Esophagus (tissue), 2 donors: ENCODE measurements around the gene NOL9. TPM values are rescaled to one million over a fixed set of nuclear protein-coding genes. Genes with fewer than 3 reads are reported as not detected.
"Not testable (repeated sequence)": the region's sequence is repeated elsewhere in the genome, so short reads cannot be mapped to it uniquely, and the experiment has no call there.

Experiments
- H3K27ac ChIP-seq, 2 donors: one replicate each; pipeline ENCODE4 v1.5.1; 2013; ENCODE audit warnings: low read depth in 2 of 2, mild to moderate bottlenecking in 2 of 2, inconsistent platforms in 1 of 2, low read length in 1 of 2, moderate library complexity in 1 of 2
- H3K27me3 ChIP-seq, 2 donors: one replicate each; pipeline ENCODE4 v1.6.1; 2013; ENCODE audit warnings: low read length in 2 of 2, control low read depth in 1 of 2, mild to moderate bottlenecking in 1 of 2; ENCODE audit not compliant: insufficient read depth in 2 of 2, control insufficient read depth in 1 of 2
- H3K36me3 ChIP-seq, 2 donors: one replicate each; pipeline ENCODE4 v1.6.1; 2013; ENCODE audit warnings: low read length in 1 of 2; ENCODE audit not compliant: control insufficient read depth in 2 of 2, insufficient read depth in 2 of 2
- H3K4me1 ChIP-seq, 2 donors: one replicate each; pipeline ENCODE4 v1.6.1; 2013; ENCODE audit warnings: low read length in 1 of 2; ENCODE audit not compliant: control insufficient read depth in 2 of 2, insufficient read depth in 2 of 2
- H3K4me3 ChIP-seq, 2 donors: one replicate each; pipeline ENCODE4 v1.5.1; 2013; ENCODE audit warnings: low read length in 2 of 2, mild to moderate bottlenecking in 2 of 2, low read depth in 1 of 2, moderate library complexity in 1 of 2
- H3K9me3 ChIP-seq, 2 donors: one replicate each; pipeline ENCODE4 v1.6.1; 2013; ENCODE audit warnings: mild to moderate bottlenecking in 2 of 2, low read depth in 1 of 2, low read length in 1 of 2, moderate library complexity in 1 of 2; ENCODE audit not compliant: control insufficient read depth in 2 of 2, insufficient read depth in 1 of 2
- WGBS, 2 donors: extraction: QIAGEN DNeasy Blood & Tissue Kit; methylation state at CpG; one replicate each; pipeline ENCODE4 v1.1.7; 2013; 5-methylcytosine and 5-hydroxymethylcytosine counted together
- polyA plus RNA-seq, 2 donors: library from polyadenylated mRNA; stranded (reverse); fragments of 200-250 nt; gene quantifications; one replicate each; pipeline ENCODE4 v1.2.3, GENCODE V29; 2013
- donor health status: healthy with polysubstance abuse.
- donor health status: Bipolar disorder and iron deficiency.

Gene NOL9
- polyA plus RNA-seq, 2 donors: 3.8 to 5.7 TPM

GRCh38 chr1:6496365-6496721, 58.0 kb downstream of the NOL9 start:
- H3K27me3 ChIP-seq: no peaks in the 10 kb centered on the region
- H3K36me3 ChIP-seq: no peaks in the 10 kb centered on the region
- WGBS, 2 donors: 23 to 27% methylated on average over 13 of the region's 13 CpGs
- H3K27ac ChIP-seq: no peak overlapping the region
- H3K4me3 ChIP-seq: peak overlapping the region in 1 of 2 donors; percentile 48
- H3K4me1 ChIP-seq: peaks cover 2 to 6% of the 10 kb centered on the region in 2 donors
- H3K9me3 ChIP-seq: no peaks in the 10 kb centered on the region

- 70 to 79% methylated on average over 14 of the region's 14 CpGs for WGBS, 2 donors
- peaks cover 2 to 6% of the 10 kb centered on the region in 2 donors for H3K4me1 ChIP-seq
- H3K27me3 ChIP-seq: no peaks in the 10 kb centered on the region
- H3K9me3 ChIP-seq: no peaks in the 10 kb centered on the region
- no peaks in the 10 kb centered on the region for H3K36me3 ChIP-seq
- no peak overlapping the region for H3K4me3 ChIP-seq
- no peak overlapping the region for H3K27ac ChIP-seq
These were observed 58.6 kb downstream of the NOL9 start for GRCh38 chr1:6495540-6496364.

- WGBS, 2 donors: 51 to 57% methylated on average over 13 of the region's 13 CpGs
- H3K27ac ChIP-seq: no peak overlapping the region
- no peak overlapping the region for H3K4me3 ChIP-seq
- no peaks in the 10 kb centered on the region for H3K9me3 ChIP-seq
- H3K36me3 ChIP-seq: no peaks in the 10 kb centered on the region
- H3K27me3 ChIP-seq: no peaks in the 10 kb centered on the region
- H3K4me1 ChIP-seq: peaks cover 2 to 6% of the 10 kb centered on the region in 2 donors
These were observed 59.3 kb downstream of the NOL9 start for GRCh38 chr1:6495041-6495441.

- WGBS, 2 donors: 76 to 84% methylated on average over 4 of the region's 4 CpGs
- peaks cover 2 to 6% of the 10 kb centered on the region in 2 donors for H3K4me1 ChIP-seq
- no peaks in the 10 kb centered on the region for H3K27me3 ChIP-seq
- no peaks in the 10 kb centered on the region for H3K9me3 ChIP-seq
- H3K36me3 ChIP-seq: no peaks in the 10 kb centered on the region
- H3K27ac ChIP-seq: no peak overlapping the region
- H3K4me3 ChIP-seq: no peak overlapping the region
These were observed 59.7 kb downstream of the NOL9 start for GRCh38 chr1:6494627-6495026.

GRCh38 chr1:6493834-6494223, 60.5 kb downstream of the NOL9 start:
- 80 to 92% methylated on average over 4 of the region's 4 CpGs for WGBS, 2 donors
- H3K27ac ChIP-seq, H3K4me1 ChIP-seq, H3K36me3 ChIP-seq, H3K9me3 ChIP-seq, H3K4me3 ChIP-seq, H3K27me3 ChIP-seq: not testable (repeated sequence)

- Histone ChIP-seq H3K9me3 (no peaks in the 10 kb centered on the region), H3K4me3 (no peak overlapping the region), H3K4me1 (peaks cover 0 to 11% of the 10 kb centered on the region in 2 donors), H3K27ac (peak overlapping the region; percentile 95 to 98), H3K36me3 (no peaks in the 10 kb centered on the region), H3K27me3 (no peaks in the 10 kb centered on the region)
- 49 to 65% methylated on average over 10 of the region's 10 CpGs for WGBS, 2 donors
These were observed 62.3 kb downstream of the NOL9 start for GRCh38 chr1:6491966-6492365.

GRCh38 chr1:6491480-6491962, 62.8 kb downstream of the NOL9 start, which contains the start of gene PLEKHG5:
PLEKHG5 (minus strand) TSS chr1:6491667; CDS start chr1:6477571, 14,096 bp downstream.
- H3K27ac ChIP-seq: peak within 1 kb of the TSS; percentile 95 to 98
- 46 to 54% methylated on average over 6 of the region's 6 CpGs for WGBS, 2 donors
- no peaks in the 10 kb centered on the region for H3K9me3 ChIP-seq
- no peaks in the 10 kb centered on the region for H3K27me3 ChIP-seq
- no peaks in the 10 kb centered on the region for H3K36me3 ChIP-seq
- H3K4me1 ChIP-seq: peaks cover 0 to 14% of the 10 kb centered on the region in 2 donors
- peak within 1 kb of the TSS; percentile 67 to 81 for H3K4me3 ChIP-seq

GRCh38 chr1:6491081-6491449, 63.2 kb downstream of the NOL9 start:
- Histone ChIP-seq H3K36me3 (no peaks in the 10 kb centered on the region), H3K27me3 (no peaks in the 10 kb centered on the region), H3K27ac (peak overlapping the region; percentile 95 to 98), H3K4me3 (peak overlapping the region; percentile 67 to 81), H3K4me1 (peaks cover 3 to 17% of the 10 kb centered on the region in 2 donors), H3K9me3 (no peaks in the 10 kb centered on the region)
- WGBS, 2 donors: 26 to 36% methylated on average over 6 of the region's 6 CpGs

GRCh38 chr1:6490181-6491080, 63.9 kb downstream of the NOL9 start:
- peak overlapping the region; percentile 67 to 81 for H3K4me3 ChIP-seq
- H3K36me3 ChIP-seq: no peaks in the 10 kb centered on the region
- WGBS, 2 donors: 2% methylated on average over 63 to 70 of the region's 70 CpGs
- H3K27me3 ChIP-seq: no peaks in the 10 kb centered on the region
- no peaks in the 10 kb centered on the region for H3K9me3 ChIP-seq
- peaks cover 3 to 19% of the 10 kb centered on the region in 2 donors for H3K4me1 ChIP-seq
- H3K27ac ChIP-seq: peak overlapping the region; percentile 95 to 98
